NCI-H446 (cell line): Measurements from ENCODE around the gene UTS2R.
"Not testable (repeated sequence)": the region's sequence is repeated elsewhere in the genome, so short reads cannot be mapped to it uniquely, and the experiment has no call there.

Source experiments
- DNase-seq, 2 experiments: peaks; one replicate each; lab custom pipeline; 2025; lab: John Stamatoyannopoulos, UW

UTS2R gene

GRCh38 chr17:82334204-82334621, 37.4 kb upstream of the UTS2R start:
- DNase-seq: no peak

GRCh38 chr17:82334622-82335394, 36.8 kb upstream of the UTS2R start:
- no peak for DNase-seq

- peak in 1 of 2 experiments; percentile 67 for DNase-seq
Observed at GRCh38 chr17:82338858-82339633, 32.5 kb upstream of the UTS2R start.

- DNase-seq: peak in 1 of 2 experiments; percentile 51
Observed at GRCh38 chr17:82339634-82340580, 31.7 kb upstream of the UTS2R start.

GRCh38 chr17:82342361-82343079, 29.0 kb upstream of the UTS2R start:
- DNase-seq: no peak

GRCh38 chr17:82343560-82343959, 28.0 kb upstream of the UTS2R start:
- no peak for DNase-seq

GRCh38 chr17:82344175-82344907, 27.2 kb upstream of the UTS2R start:
- no peak for DNase-seq

- no peak for DNase-seq
Observed at GRCh38 chr17:82345151-82345976, 26.2 kb upstream of the UTS2R start.

- no peak for DNase-seq
Observed at GRCh38 chr17:82346342-82347300, 24.9 kb upstream of the UTS2R start.

GRCh38 chr17:82347994-82348393, 23.6 kb upstream of the UTS2R start:
- not testable (repeated sequence) for DNase-seq

- DNase-seq: no peak
Observed at GRCh38 chr17:82348434-82348833, 23.1 kb upstream of the UTS2R start.

GRCh38 chr17:82348866-82349265, 22.7 kb upstream of the UTS2R start:
- DNase-seq: no peak

- DNase-seq: no peak
Observed at GRCh38 chr17:82349287-82349701, 22.3 kb upstream of the UTS2R start.

- DNase-seq: no peak
Observed at GRCh38 chr17:82350182-82351030, 21.2 kb upstream of the UTS2R start.

GRCh38 chr17:82351254-82351712, 20.3 kb upstream of the UTS2R start:
- DNase-seq: no peak

GRCh38 chr17:82351713-82352488, 19.7 kb upstream of the UTS2R start:
- peak; percentile 78 to 92 for DNase-seq

GRCh38 chr17:82353484-82353883, 18.1 kb upstream of the UTS2R start:
- no peak for DNase-seq
